Measurements from ENCODE around the gene CNRIP1. TPM values are rescaled to one million over a fixed set of nuclear protein-coding genes. Genes with fewer than 3 reads are reported as not detected.
"Not testable (repeated sequence)": the region's sequence is repeated elsewhere in the genome, so short reads cannot be mapped to it uniquely, and the experiment has no call there.

The CNRIP1 gene, protein sequence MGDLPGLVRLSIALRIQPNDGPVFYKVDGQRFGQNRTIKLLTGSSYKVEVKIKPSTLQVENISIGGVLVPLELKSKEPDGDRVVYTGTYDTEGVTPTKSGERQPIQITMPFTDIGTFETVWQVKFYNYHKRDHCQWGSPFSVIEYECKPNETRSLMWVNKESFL
- polyA plus RNA-seq = 10 to 100 TPM in 2 of 3 donors, 1 to 10 TPM in 1; 3.9 to 62.2 (median 26.6) TPM

DNA sequence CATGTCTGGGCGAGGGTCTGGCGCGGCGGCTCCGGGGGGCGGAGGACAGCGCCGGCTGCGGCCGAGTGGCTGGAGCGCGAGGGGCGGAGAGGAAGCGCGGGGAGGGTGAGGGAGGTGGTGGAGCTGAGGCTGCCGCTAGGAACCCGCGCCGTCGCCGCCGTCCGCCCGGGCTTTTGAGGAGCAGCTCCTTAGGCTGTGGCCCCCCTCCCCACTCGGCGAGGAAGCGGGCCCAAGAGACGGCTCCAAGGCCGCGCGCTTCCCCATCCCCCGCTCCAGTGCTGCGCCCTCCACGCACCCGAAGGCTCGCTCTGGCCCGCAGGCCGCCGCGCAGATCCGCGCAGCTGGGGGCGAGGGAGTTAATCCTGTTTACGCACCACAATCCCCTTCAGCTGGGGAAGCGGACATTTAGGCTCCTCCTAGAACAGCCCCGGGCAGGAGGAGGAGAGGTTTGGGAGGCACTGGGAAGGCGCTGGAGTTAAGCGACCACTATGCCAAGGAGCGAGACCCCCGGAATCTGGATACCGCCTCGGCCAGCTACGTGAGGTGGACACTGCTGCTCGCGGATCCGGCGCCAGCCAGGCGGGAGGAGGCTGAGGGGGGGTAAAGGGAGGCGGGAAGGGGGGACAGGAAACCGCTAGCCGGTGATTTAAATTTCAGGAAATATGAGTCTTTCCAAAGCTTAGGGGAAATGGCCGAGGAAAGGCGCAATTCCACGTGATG, at the start of gene CNRIP1:
TSS of gene CNRIP1 (minus strand) at position 552 of the 720 bp plus-strand sequence. CDS start at position 3, 549 bp downstream.
- peak within 1 kb of the TSS; percentile 88 for H3K27ac ChIP-seq (ENCODE audit: low read depth, low read length)
- 1% methylated on average over 55 to 64 of the region's 64 CpGs for WGBS, 3 donors

DNA sequence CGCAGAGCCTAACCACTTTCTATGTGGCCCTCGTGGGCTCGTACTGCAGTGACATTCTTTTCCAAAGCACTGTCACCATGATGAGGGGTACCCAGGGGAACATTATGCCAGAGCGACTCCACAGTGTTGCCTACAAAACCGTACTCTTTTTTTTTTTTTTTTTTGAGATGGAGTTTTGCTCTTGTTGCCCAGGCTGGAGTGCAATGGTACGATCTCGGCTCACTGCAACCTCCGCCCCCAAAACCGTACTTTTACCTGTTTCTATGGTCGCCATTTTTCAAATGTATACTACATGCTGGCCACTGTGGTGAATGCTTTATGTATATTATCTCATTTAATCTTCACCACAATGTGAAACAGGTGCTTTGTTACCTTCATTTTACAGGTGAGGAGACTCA, 49.6 kb upstream of the CNRIP1 start:
- 84 to 88% (median 87%) methylated on average over 9 to 10 of the region's 10 CpGs for WGBS, 3 donors
- H3K27ac ChIP-seq (ENCODE audit: low read depth, low read length) = no peak overlapping the region

DNA sequence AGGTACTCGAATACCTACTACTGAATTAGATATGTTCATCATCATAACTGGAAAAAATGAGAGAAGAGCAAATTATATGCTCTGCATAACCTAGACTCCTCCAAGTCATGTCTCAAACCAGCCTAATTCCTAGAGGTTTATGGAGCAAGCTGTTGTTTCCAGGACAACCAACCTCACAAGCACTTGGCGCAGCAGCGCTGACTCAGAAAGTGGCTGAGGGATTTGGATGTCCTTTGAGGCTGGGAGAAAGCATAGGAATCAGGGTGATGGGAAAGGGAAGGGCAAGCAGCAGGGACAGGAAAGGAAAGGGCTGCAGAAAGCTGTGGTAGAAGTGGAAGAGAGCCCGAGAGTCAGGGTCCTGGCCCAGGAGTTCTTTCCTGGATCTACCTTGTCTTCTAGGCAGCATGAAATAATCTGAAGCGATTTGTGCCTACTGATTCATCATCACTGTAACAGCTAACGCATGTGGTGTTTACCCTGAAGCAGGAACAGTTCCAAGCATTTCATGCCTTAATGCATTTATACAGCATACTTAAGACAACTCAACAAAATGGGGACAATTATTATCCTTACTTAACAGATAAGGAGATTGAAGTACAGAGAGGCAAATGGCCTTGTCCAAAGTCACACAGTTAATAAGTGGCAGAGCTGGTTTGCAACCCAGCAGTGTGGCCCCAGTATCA, 49.0 kb upstream of the CNRIP1 start:
- WGBS, 3 donors = 54 to 83% (median 54%) methylated on average over 6 of the region's 6 CpGs
- H3K27ac ChIP-seq (ENCODE audit: low read depth, low read length) = no peak overlapping the region

DNA sequence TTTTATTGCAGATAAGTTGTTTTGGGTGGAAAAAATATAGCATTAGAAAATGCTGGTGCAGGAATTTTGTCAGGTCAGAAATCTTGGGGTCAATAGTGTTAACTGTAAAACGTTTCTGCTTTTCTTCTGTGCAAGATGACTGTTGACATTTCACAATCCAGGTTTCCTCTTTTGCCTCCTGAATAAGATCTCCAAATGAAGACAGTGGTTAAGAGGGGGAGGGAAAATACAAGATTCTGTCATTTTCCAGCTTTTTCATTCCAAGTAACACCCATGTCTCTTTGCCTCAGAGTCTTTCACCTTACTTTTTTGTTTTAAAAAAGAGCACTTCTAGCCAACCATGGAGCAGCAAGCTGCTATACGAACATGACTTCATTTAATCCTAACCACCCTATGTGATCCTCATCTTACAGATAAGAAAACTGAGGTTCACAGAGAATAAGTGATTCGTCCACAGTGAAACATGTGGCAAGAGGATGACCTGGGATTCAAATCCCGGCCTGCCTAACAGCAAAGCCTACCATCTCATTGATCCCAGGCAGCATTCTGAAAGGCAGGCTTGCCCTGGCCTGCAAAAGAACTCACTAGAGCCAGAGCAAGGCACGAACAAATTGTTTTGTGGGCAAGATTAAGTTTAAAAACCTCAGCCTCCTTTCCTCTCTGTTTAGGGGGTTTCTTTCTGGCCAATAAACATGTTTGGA, 48.4 kb upstream of the CNRIP1 start:
- WGBS, 3 donors = 37 to 68% (median 51%) methylated on average over 5 of the region's 5 CpGs
- no peak overlapping the region for H3K27ac ChIP-seq (ENCODE audit: low read depth, low read length)

GRCh38 chr2:68366083-68366560, 46.4 kb upstream of the CNRIP1 start:
- H3K27ac ChIP-seq (ENCODE audit: low read depth, low read length) = no peak overlapping the region
- 52 to 79% (median 66%) methylated on average over 4 of the region's 4 CpGs for WGBS, 3 donors

DNA sequence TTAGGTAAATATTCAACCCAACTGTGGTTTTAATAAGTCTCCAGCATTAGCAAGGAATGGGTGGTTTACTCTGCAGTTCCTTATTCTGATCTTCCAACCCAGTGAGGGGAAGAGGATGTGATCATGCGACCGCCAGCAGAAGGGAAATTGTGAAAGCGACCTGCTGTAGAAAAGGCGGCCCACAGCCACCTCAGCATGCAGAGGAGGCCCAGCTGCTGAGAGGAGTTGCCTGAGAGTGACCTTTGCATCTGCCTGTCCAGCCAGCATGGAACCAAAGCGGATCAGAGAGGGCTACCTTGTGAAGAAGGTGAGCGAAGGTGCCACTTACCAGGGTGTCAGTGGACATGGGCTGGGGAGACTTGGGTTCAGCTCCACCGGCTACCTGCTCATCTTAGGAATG, 45.3 kb upstream of the CNRIP1 start, which contains the start of gene PLEK:
TSS of gene PLEK (plus strand) at position 196 of the 400 bp plus-strand sequence. CDS start at position 266, 70 bp downstream.
- 53 to 84% (median 56%) methylated on average over 7 of the region's 7 CpGs for WGBS, 3 donors
- no peak within 1 kb of the TSS for H3K27ac ChIP-seq (ENCODE audit: low read depth, low read length)

DNA sequence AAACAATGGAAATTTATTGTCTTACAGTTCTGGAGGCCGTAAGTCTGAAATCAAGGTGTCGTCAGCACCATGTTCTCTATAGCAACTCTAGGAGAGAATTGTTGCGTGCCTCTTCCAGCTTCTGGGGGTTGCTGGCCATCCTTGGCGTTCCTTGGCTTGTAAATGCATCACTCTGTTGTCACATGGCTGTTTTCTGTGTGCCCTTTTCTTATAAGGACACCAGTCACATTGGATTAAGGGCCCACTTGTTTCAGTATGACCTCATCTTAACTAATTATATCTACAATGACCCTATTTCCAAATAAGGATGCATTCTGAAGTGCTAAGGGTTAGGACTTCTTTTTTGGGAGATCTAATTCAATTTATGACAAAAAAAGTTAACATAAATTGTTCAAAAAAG, 44.0 kb upstream of the CNRIP1 start:
- H3K27ac ChIP-seq (ENCODE audit: low read depth, low read length) = no peak overlapping the region
- 88 to 95% (median 91%) methylated on average over 4 of the region's 4 CpGs for whole genome bisulfite sequencing, 3 donors

GRCh38 chr2:68362749-68363148, 43.0 kb upstream of the CNRIP1 start:
- no peak overlapping the region for H3K27ac ChIP-seq (ENCODE audit: low read depth, low read length)

DNA sequence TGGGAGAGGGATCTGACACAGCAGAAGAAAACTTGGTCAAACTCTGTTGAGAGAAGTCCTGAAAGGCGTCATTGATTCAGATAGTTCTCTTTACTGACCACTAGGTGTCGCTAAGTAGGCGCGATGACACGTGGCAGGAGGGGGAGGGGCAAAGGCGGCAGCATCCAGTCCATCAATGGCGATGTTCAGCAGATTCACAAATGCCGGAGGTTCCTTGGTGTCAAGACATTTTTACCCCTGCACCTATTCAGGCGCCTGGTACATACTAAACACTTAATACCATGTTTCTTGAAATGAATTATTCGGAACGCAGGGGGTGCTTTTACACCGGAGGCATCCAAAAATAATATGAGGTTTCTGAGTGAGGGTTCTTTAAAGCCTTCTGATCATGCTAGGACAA, 42.3 kb upstream of the CNRIP1 start:
- no peak overlapping the region for H3K27ac ChIP-seq (ENCODE audit: low read depth, low read length)
- 17 to 30% (median 20%) methylated on average over 12 of the region's 12 CpGs for WGBS, 3 donors

More at GRCh38 chr2:68362749-68363148, 43.0 kb upstream of the CNRIP1 start:
- 62 to 84% (median 64%) methylated on average over 7 of the region's 7 CpGs for WGBS, 3 donors

GRCh38 chr2:68359889-68360288, 40.1 kb upstream of the CNRIP1 start:
- H3K27ac ChIP-seq (ENCODE audit: low read depth, low read length) = no peak overlapping the region
- 75 to 84% (median 81%) methylated on average over 3 of the region's 3 CpGs for WGBS, 3 donors

GRCh38 chr2:68357605-68358337, 38.0 kb upstream of the CNRIP1 start:
- WGBS, 3 donors = 61 to 65% (median 65%) methylated on average over 6 of the region's 6 CpGs
- no peak overlapping the region for H3K27ac ChIP-seq (ENCODE audit: low read depth, low read length)

- WGBS, 3 donors = 93 to 97% (median 97%) methylated on average over 4 of the region's 4 CpGs
Observed at GRCh38 chr2:68356599-68357239, 37.0 kb upstream of the CNRIP1 start.

GRCh38 chr2:68352651-68353391, 33.1 kb upstream of the CNRIP1 start:
- H3K27ac ChIP-seq (ENCODE audit: low read depth, low read length) = no peak overlapping the region
- 23 to 42% (median 24%) methylated on average over 2 of the region's 2 CpGs for WGBS, 3 donors

More at GRCh38 chr2:68356599-68357239, 37.0 kb upstream of the CNRIP1 start:
- no peak overlapping the region for H3K27ac ChIP-seq (ENCODE audit: low read depth, low read length)

- no peak overlapping the region for H3K27ac ChIP-seq (ENCODE audit: low read depth, low read length)
- WGBS, 3 donors = 86 to 89% (median 88%) methylated on average over 6 of the region's 6 CpGs
Observed at GRCh38 chr2:68351997-68352396, 32.2 kb upstream of the CNRIP1 start.

DNA sequence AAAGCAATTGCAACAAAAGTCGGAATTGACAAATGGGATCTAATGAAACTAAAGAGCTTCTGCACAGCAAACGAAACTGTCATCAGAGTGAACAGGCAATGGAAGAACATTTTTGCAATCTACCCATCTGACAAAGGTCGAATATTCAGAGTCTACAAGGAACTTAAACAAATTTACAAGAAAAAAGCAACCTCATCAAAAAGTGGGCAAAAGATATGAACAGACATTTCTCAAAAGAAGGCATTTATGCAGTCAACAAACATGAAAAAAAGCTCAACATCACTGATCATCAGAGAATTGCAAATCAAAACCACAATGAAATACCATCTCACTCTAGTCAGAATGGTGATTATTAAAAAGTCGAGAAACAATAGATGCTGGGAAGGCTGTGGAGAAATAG, 29.3 kb upstream of the CNRIP1 start:
- WGBS, 3 donors = 84 to 91% (median 91%) methylated on average over 4 of the region's 4 CpGs
- H3K27ac ChIP-seq (ENCODE audit: low read depth, low read length) = not testable (repeated sequence)

GRCh38 chr2:68345129-68345875, 25.6 kb upstream of the CNRIP1 start:
- H3K27ac ChIP-seq (ENCODE audit: low read depth, low read length) = no peak overlapping the region
- 75 to 85% (median 84%) methylated on average over 9 of the region's 9 CpGs for WGBS, 3 donors
